ENCODE data around the gene NFKB2. TPM values are rescaled to one million over a fixed set of nuclear protein-coding genes. Genes with fewer than 3 reads are reported as not detected.

The NFKB2 gene
- total RNA-seq, 1 donor = 20.3 TPM

DNA sequence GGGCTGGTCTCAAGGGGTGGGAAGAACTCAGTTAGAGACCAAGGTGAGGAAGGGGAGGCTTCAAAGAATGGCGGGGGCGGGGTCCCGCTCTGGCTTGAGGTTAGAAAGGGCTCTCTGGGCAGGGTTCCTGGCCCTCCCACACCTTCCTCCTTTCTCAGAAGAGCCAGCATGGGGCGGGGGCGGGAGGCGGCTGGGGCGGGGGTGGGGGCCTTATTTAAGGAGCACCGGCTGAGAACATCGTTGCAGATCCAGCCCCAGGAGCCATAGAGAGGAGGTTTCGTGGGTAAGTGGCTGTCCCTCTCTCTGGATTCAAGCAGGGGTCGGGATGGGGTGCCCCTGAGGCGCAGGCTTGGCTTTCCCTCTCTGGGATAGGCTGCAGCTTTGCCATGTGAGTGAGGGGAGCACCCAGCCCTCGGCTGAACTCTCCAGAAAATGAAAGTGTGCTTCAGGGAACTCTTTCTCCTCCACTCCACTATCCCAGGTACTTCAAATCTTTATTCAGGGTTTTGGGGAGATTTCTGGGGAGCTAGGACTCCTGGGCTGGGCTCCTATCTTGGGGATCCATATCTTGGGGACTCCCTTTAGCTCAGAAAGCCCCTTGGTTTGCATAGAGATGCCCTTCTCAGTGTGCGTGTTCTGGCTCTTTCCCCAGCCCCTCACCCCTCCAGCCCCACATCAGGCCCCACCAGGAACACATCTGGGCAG lies 40.2 kb downstream of the NFKB2 start:
- Histone ChIP-seq H3K27me3 (ENCODE audit: insufficient read depth, low read length) (no peaks in the 10 kb centered on the region), H4K20me1 (ENCODE audit: insufficient read depth, low read length) (no peaks in the 10 kb centered on the region), H3K9me3 (ENCODE audit: low read depth, low read length) (no peaks in the 10 kb centered on the region), H3K4me3 (ENCODE audit: insufficient read depth, low read length) (peak overlapping the region; percentile 64), H3K27ac (ENCODE audit: low read depth, low read length) (peak overlapping the region; percentile 56), H2AFZ (ENCODE audit: low read length) (peak overlapping the region; percentile 87), H3K79me2 (ENCODE audit: insufficient read depth, low read length) (peaks cover 11% of the 10 kb centered on the region), H3K4me2 (ENCODE audit: insufficient read depth, low read length) (peak overlapping the region; percentile 76), H3K4me1 (ENCODE audit: insufficient read depth, low read length) (peaks cover 34% of the 10 kb centered on the region), H3K36me3 (ENCODE audit: insufficient read depth, low read length) (peaks cover 3% of the 10 kb centered on the region)
- TF ChIP-seq, protein P1, sequence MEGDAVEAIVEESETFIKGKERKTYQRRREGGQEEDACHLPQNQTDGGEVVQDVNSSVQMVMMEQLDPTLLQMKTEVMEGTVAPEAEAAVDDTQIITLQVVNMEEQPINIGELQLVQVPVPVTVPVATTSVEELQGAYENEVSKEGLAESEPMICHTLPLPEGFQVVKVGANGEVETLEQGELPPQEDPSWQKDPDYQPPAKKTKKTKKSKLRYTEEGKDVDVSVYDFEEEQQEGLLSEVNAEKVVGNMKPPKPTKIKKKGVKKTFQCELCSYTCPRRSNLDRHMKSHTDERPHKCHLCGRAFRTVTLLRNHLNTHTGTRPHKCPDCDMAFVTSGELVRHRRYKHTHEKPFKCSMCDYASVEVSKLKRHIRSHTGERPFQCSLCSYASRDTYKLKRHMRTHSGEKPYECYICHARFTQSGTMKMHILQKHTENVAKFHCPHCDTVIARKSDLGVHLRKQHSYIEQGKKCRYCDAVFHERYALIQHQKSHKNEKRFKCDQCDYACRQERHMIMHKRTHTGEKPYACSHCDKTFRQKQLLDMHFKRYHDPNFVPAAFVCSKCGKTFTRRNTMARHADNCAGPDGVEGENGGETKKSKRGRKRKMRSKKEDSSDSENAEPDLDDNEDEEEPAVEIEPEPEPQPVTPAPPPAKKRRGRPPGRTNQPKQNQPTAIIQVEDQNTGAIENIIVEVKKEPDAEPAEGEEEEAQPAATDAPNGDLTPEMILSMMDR (IDR thresholded peaks at IDR 0.05; ENCODE audit: extremely low read depth, low read depth, low read length) = no peak
- DNase-seq (ENCODE audit: insufficient read length, low spot score, missing footprints) = peak; percentile 81

DNA sequence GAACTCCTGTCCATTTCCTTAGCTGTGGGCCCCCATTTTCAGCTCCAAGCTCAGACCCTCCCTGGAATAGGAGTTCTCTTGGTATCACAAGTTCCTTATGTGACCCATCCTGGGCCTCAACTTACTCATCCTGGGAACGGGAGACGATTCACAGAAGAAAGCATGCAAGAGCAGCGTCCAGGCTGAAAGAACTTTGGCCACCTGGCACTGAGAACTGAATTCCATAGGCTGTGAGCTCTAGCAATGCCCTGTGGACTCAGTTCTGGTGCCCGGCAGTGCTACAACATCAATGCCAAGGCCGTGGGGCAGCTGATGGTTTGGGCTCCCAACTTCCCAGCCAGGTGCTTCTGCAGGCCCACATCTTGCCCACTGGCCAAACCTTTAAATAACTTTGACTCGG lies 40.8 kb downstream of the NFKB2 start:
- no peaks in the 10 kb centered on the region for H4K20me1 ChIP-seq (ENCODE audit: insufficient read depth, low read length)

DNA sequence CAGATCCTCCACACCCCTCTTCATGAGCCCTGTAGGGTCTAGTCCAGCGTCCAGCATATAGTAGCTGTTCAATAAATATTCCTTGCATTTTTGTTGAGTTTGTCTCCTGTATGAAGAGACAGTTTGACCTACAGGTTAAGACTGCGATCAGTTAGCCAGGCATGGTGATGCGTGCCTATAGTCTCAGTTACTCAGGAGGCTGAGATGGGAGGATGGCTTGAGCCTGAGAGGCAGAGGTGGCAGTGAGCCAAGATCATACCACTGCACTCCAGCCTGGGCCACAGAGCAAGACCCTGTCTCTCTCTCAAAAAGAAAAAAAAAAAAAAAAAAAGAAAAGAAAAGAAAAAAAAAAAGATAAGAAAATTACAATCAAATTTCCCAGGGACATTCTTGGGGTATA lies 42.0 kb downstream of the NFKB2 start:
- H3K36me3 ChIP-seq (ENCODE audit: insufficient read depth, low read length) = no peaks in the 10 kb centered on the region
- no peak for DNase-seq (ENCODE audit: insufficient read length, low spot score, missing footprints)
- H3K4me3 ChIP-seq (ENCODE audit: insufficient read depth, low read length) = no peak overlapping the region
- no peak overlapping the region for H3K27ac ChIP-seq (ENCODE audit: low read depth, low read length)
- TF ChIP-seq, protein P1 (IDR thresholded peaks at IDR 0.05; ENCODE audit: extremely low read depth, low read depth, low read length) = no peak
- H3K9me3 ChIP-seq (ENCODE audit: low read depth, low read length) = no peaks in the 10 kb centered on the region
- peaks cover 26% of the 10 kb centered on the region for H3K4me1 ChIP-seq (ENCODE audit: insufficient read depth, low read length)
- no peaks in the 10 kb centered on the region for H3K79me2 ChIP-seq (ENCODE audit: insufficient read depth, low read length)
- H4K20me1 ChIP-seq (ENCODE audit: insufficient read depth, low read length) = no peaks in the 10 kb centered on the region
- H2AFZ ChIP-seq (ENCODE audit: low read length) = no peak overlapping the region
- H3K4me2 ChIP-seq (ENCODE audit: insufficient read depth, low read length) = peak overlapping the region; percentile 18
- H3K27me3 ChIP-seq (ENCODE audit: insufficient read depth, low read length) = no peaks in the 10 kb centered on the region

More for the DNA sequence above, 40.8 kb downstream of the NFKB2 start:
- Histone ChIP-seq H3K27ac (ENCODE audit: low read depth, low read length) (no peak overlapping the region), H3K27me3 (ENCODE audit: insufficient read depth, low read length) (no peaks in the 10 kb centered on the region), H2AFZ (ENCODE audit: low read length) (no peak overlapping the region), H3K79me2 (ENCODE audit: insufficient read depth, low read length) (peaks cover 9% of the 10 kb centered on the region), H3K9me3 (ENCODE audit: low read depth, low read length) (no peaks in the 10 kb centered on the region), H3K36me3 (ENCODE audit: insufficient read depth, low read length) (no peaks in the 10 kb centered on the region), H3K4me1 (ENCODE audit: insufficient read depth, low read length) (peaks cover 33% of the 10 kb centered on the region), H3K4me2 (ENCODE audit: insufficient read depth, low read length) (peak overlapping the region; percentile 76), H3K4me3 (ENCODE audit: insufficient read depth, low read length) (peak overlapping the region; percentile 64)
- peak; percentile 74 for DNase-seq (ENCODE audit: insufficient read length, low spot score, missing footprints)
- TF ChIP-seq, protein P1 (IDR thresholded peaks at IDR 0.05; ENCODE audit: extremely low read depth, low read depth, low read length) = no peak

DNA sequence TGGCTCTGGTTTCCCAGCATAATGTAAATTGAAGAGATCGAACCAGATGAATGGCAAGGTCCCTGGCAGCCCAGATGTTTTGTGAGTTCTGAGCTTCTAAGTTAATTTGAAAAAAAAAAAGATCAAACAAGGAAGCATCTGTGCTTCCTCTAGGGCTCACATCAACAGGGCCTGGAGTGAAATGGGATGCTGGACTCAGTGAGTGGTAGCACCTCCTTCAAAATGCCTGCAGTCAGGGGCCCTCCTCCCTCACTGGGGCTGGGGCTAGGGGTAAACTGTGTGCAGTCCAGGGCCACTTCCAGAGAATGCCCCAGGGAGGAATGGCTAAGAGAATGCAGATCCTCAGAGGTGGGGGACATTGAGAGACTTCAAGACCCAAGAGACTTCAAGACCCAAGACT lies 42.9 kb downstream of the NFKB2 start:
- Histone ChIP-seq H2AFZ (ENCODE audit: low read length) (no peak overlapping the region), H3K36me3 (ENCODE audit: insufficient read depth, low read length) (no peaks in the 10 kb centered on the region), H3K4me3 (ENCODE audit: insufficient read depth, low read length) (no peak overlapping the region), H3K27ac (ENCODE audit: low read depth, low read length) (no peak overlapping the region), H3K4me2 (ENCODE audit: insufficient read depth, low read length) (no peak overlapping the region), H3K9me3 (ENCODE audit: low read depth, low read length) (no peaks in the 10 kb centered on the region), H3K79me2 (ENCODE audit: insufficient read depth, low read length) (no peaks in the 10 kb centered on the region), H4K20me1 (ENCODE audit: insufficient read depth, low read length) (no peaks in the 10 kb centered on the region), H3K4me1 (ENCODE audit: insufficient read depth, low read length) (peaks cover 26% of the 10 kb centered on the region), H3K27me3 (ENCODE audit: insufficient read depth, low read length) (no peaks in the 10 kb centered on the region)
- TF ChIP-seq, protein P1 (IDR thresholded peaks at IDR 0.05; ENCODE audit: extremely low read depth, low read depth, low read length) = no peak
- DNase-seq (ENCODE audit: insufficient read length, low spot score, missing footprints) = peak; percentile 69

Data from osteoblast (primary cell).